Neural cell (in vitro differentiated cells): ENCODE data around the gene B4GALNT3.

ENCODE experiments used
- EP300 ChIP-seq: fragments of 450-650 bp; conservative IDR thresholded peaks from 2 replicates; pipeline ENCODE4 v1.6.1; 2014; ENCODE audit warnings: antibody characterized with exemption, mild to moderate bottlenecking, moderate library complexity; ENCODE audit not compliant: poor library complexity, severe bottlenecking
- EZH2 ChIP-seq: fragments of 200-600, 300-800 bp; shearing (Covaris generic), sonication (generic); IDR thresholded peaks from 2 replicates; pipeline ENCODE4 v1.6.1; 2014; ENCODE audit warnings: antibody characterized with exemption, low read length, borderline replicate concordance, mild to moderate bottlenecking; ENCODE audit not compliant: insufficient read depth, poor library complexity, severe bottlenecking
- MXI1 ChIP-seq: fragments of 450-650 bp; conservative IDR thresholded peaks from 2 replicates; pipeline ENCODE4 v1.6.1; 2014; ENCODE audit warnings: antibody characterized with exemption, mild to moderate bottlenecking; ENCODE audit not compliant: poor library complexity, severe bottlenecking
- RAD21 ChIP-seq: fragments of 450-650 bp; conservative IDR thresholded peaks from 2 replicates; pipeline ENCODE4 v1.6.1; 2014; ENCODE audit warnings: antibody characterized with exemption, mild to moderate bottlenecking, moderate library complexity
- TAF1 ChIP-seq: IDR thresholded peaks from 2 replicates; pipeline ENCODE4 v1.6.1; 2012; ENCODE audit warnings: low read depth
- TF ChIP-seq, protein P1 (sequence below): fragments of 450-650 bp; IDR thresholded peaks from 2 replicates; pipeline ENCODE4 v1.5.1; 2014; ENCODE audit warnings: antibody characterized with exemption, mild to moderate bottlenecking, moderate library complexity; ENCODE audit not compliant: poor library complexity, severe bottlenecking

DNA sequence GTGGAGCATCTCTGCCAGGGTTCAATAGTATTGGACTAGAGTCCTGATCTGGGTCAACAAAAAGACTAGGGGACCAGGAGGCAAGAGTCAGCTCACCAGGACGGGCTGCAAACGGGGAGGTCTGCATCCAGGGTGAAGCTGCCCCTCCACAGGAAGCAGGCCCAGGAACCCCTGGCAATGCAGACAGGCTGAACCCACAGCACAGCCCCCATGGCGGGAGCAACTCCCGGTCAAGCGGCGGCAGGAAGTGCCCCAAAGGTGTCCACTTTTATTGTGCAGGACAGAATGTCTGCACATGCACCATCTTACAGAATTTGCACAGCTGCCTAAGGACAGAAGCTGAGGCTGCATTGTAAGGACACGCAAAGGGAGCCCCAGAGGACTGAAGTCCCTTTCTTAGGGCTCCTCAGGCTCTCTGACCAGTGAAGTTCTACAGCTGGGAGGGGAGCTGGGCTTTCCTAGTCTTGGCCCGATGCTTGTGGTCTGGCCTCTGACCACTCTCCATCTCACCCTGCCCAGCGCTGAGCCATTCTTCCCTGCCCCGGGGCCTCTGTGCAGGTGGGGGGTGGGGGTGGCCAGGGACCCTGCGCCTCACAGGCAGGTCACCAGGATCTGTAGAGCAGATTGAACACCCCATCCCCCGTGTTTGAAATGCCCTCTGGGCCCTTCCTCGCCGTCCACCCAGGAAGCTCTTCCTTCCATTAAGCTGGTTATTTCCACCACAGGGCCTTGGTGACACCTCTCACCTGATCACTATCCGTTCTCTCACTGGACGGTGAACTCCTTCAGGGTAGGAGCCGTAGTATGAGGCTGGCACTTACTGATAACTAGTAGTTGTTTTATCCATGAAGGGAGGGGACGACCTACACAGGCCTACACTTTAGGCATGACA is 127.6 kb downstream of the B4GALNT3 start:
- TF ChIP-seq TAF1 (no peak), RAD21 (no peak), EP300 (no peak), EZH2 (no peak), MXI1 (no peak)
- TF ChIP-seq, protein P1, sequence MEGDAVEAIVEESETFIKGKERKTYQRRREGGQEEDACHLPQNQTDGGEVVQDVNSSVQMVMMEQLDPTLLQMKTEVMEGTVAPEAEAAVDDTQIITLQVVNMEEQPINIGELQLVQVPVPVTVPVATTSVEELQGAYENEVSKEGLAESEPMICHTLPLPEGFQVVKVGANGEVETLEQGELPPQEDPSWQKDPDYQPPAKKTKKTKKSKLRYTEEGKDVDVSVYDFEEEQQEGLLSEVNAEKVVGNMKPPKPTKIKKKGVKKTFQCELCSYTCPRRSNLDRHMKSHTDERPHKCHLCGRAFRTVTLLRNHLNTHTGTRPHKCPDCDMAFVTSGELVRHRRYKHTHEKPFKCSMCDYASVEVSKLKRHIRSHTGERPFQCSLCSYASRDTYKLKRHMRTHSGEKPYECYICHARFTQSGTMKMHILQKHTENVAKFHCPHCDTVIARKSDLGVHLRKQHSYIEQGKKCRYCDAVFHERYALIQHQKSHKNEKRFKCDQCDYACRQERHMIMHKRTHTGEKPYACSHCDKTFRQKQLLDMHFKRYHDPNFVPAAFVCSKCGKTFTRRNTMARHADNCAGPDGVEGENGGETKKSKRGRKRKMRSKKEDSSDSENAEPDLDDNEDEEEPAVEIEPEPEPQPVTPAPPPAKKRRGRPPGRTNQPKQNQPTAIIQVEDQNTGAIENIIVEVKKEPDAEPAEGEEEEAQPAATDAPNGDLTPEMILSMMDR: no peak
